Right atrium auricular region (tissue), 2 donors: ENCODE results near the gene CCNF. TPM values are rescaled to one million over a fixed set of nuclear protein-coding genes. Genes with fewer than 3 reads are reported as not detected.
"Not testable (repeated sequence)": the region's sequence is repeated elsewhere in the genome, so short reads cannot be mapped to it uniquely, and the experiment has no call there.

ENCODE experiments used
- DNase-seq: peaks from one replicate; pipeline ENCODE4 v3.0.0-alpha.2; 2019; ENCODE audit warnings: low spot score
- H3K27ac ChIP-seq, 2 donors: fragments of 200-600 bp; sonication (generic); 1 replicate in 1 of 2; 2 replicates in 1 of 2; pipeline ENCODE4 v1.5.1; 2016 to 2019
- H3K27me3 ChIP-seq, 2 donors: fragments of 200-600 bp; sonication (generic); one replicate each; pipeline versions ENCODE4 v1.5.1 to v1.6.0; 2017 to 2019
- H3K36me3 ChIP-seq: fragments of 200-600 bp; sonication (generic); one replicate; pipeline ENCODE4 v1.5.1; 2016
- H3K4me1 ChIP-seq, 2 donors: fragments of 200-600 bp; sonication (generic); one replicate each; pipeline versions ENCODE4 v1.5.1 to v1.6.0; 2017 to 2019
- H3K4me3 ChIP-seq, 2 donors: fragments of 200-600 bp; sonication (generic); 1 replicate in 1 of 2; 2 replicates in 1 of 2; pipeline ENCODE4 v1.5.1; 2017 to 2019; ENCODE audit warnings: mild to moderate bottlenecking in 1 of 2, moderate library complexity in 1 of 2
- H3K9me3 ChIP-seq, 2 donors: fragments of 200-600 bp; sonication (generic); one replicate each; pipeline ENCODE4 v1.5.1; 2019
- total RNA-seq, 2 donors: library from RNA; depleted of rRNA; stranded (reverse); fragments of >200 nt; gene quantifications; one replicate each; pipeline ENCODE4 v1.1.0, GENCODE V29; 2016
- TF ChIP-seq, protein P1 (sequence below), 2 donors: fragments of 200-600 bp; sonication (generic); IDR thresholded peaks; one replicate each; pipeline ENCODE4 v1.5.1; 2019; ENCODE audit warnings: antibody characterized with exemption in 2 of 2

The CCNF gene
- total RNA-seq, 2 donors from 2014 or later = 1.4 to 1.7 TPM

- no peaks in the 10 kb centered on the region for H3K27me3 ChIP-seq
- peaks cover 0 to 11% of the 10 kb centered on the region in 2 donors for H3K4me1 ChIP-seq
- TF ChIP-seq, protein P1, sequence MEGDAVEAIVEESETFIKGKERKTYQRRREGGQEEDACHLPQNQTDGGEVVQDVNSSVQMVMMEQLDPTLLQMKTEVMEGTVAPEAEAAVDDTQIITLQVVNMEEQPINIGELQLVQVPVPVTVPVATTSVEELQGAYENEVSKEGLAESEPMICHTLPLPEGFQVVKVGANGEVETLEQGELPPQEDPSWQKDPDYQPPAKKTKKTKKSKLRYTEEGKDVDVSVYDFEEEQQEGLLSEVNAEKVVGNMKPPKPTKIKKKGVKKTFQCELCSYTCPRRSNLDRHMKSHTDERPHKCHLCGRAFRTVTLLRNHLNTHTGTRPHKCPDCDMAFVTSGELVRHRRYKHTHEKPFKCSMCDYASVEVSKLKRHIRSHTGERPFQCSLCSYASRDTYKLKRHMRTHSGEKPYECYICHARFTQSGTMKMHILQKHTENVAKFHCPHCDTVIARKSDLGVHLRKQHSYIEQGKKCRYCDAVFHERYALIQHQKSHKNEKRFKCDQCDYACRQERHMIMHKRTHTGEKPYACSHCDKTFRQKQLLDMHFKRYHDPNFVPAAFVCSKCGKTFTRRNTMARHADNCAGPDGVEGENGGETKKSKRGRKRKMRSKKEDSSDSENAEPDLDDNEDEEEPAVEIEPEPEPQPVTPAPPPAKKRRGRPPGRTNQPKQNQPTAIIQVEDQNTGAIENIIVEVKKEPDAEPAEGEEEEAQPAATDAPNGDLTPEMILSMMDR (IDR thresholded peaks at IDR 0.05) = no peak
- peak overlapping the region; percentile 67 to 75 for H3K4me3 ChIP-seq
- peaks cover 6% of the 10 kb centered on the region for H3K36me3 ChIP-seq
- H3K9me3 ChIP-seq = no peaks in the 10 kb centered on the region
- peak overlapping the region; percentile 71 to 77 for H3K27ac ChIP-seq
- DNase-seq = no peak
Measured at GRCh38 chr16:2428784-2429033, 538 bp upstream of the CCNF start.

- TF ChIP-seq, protein P1 (IDR thresholded peaks at IDR 0.05) = no peak
- Histone ChIP-seq H3K4me1 (peaks cover 0 to 11% of the 10 kb centered on the region in 2 donors), H3K27me3 (no peaks in the 10 kb centered on the region), H3K9me3 (no peaks in the 10 kb centered on the region), H3K4me3 (peak overlapping the region; percentile 75 to 83), H3K36me3 (peaks cover 6% of the 10 kb centered on the region), H3K27ac (peak overlapping the region; percentile 73)
- DNase-seq = no peak
Measured at GRCh38 chr16:2429771-2430663, 770 bp downstream of the CCNF start.

- H3K27me3 ChIP-seq = no peaks in the 10 kb centered on the region
- no peak overlapping the region for H3K27ac ChIP-seq
- peaks cover 6% of the 10 kb centered on the region for H3K36me3 ChIP-seq
- H3K9me3 ChIP-seq = no peaks in the 10 kb centered on the region
- no peak overlapping the region for H3K4me3 ChIP-seq
- DNase-seq = no peak
- peaks cover 0 to 11% of the 10 kb centered on the region in 2 donors for H3K4me1 ChIP-seq
- TF ChIP-seq, protein P1 (IDR thresholded peaks at IDR 0.05) = no peak
Measured at GRCh38 chr16:2432286-2432685, 3.0 kb downstream of the CCNF start.

GRCh38 chr16:2432801-2433505, 3.7 kb downstream of the CCNF start:
- Histone ChIP-seq H3K9me3 (no peaks in the 10 kb centered on the region), H3K4me3 (no peak overlapping the region), H3K4me1 (peaks cover 0 to 11% of the 10 kb centered on the region in 2 donors), H3K27ac (no peak overlapping the region), H3K36me3 (peaks cover 6% of the 10 kb centered on the region), H3K27me3 (no peaks in the 10 kb centered on the region)
- TF ChIP-seq, protein P1 (IDR thresholded peaks at IDR 0.05) = no peak
- DNase-seq = no peak

- not testable (repeated sequence) for H3K36me3 ChIP-seq, DNase-seq, H3K27ac ChIP-seq, H3K9me3 ChIP-seq, H3K4me3 ChIP-seq, H3K4me1 ChIP-seq, H3K27me3 ChIP-seq
Measured at GRCh38 chr16:2435236-2435635, 6.0 kb downstream of the CCNF start.

DNA sequence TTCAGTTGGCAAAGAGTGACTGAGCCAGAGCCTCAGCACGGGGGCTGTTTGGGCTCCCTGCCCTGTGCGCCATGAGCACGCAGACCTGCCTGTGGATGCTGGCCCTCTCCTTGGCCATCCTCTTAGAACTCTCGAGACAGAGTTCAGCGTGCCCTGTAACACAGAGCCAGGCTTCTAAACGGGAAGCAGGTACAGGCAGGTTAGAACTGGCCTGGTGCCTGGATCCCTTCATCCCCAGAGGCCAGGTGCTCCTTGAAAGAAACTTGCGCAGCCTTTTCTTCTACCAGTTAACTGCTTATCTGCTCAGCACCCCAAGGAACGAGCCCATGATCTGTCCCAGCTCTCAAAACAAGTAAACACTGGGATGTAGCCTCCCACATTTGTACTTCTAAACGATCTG, 6.9 kb downstream of the CCNF start:
- TF ChIP-seq, protein P1 (IDR thresholded peaks at IDR 0.05) = no peak
- DNase-seq = no peak
- H3K4me1 ChIP-seq = no peaks in the 10 kb centered on the region
- peaks cover 6% of the 10 kb centered on the region for H3K36me3 ChIP-seq
- H3K27ac ChIP-seq = no peak overlapping the region
- no peak overlapping the region for H3K4me3 ChIP-seq
- no peaks in the 10 kb centered on the region for H3K27me3 ChIP-seq
- no peaks in the 10 kb centered on the region for H3K9me3 ChIP-seq
